NCI-H524 treated with DMSO at 0.1 percent for 48 hours (cell line): ENCODE measurements around the gene RNF144B.
"Not testable (repeated sequence)": the region's sequence is repeated elsewhere in the genome, so short reads cannot be mapped to it uniquely, and the experiment has no call there.

ENCODE experiments used
- DNase-seq: peaks from one replicate; lab custom pipeline; 2025; lab: John Stamatoyannopoulos, UW

Gene RNF144B

GRCh38 chr6:18371656-18372055 lies 15.5 kb upstream of the RNF144B start:
- no peak for DNase-seq

GRCh38 chr6:18380158-18380836 lies 6.9 kb upstream of the RNF144B start:
- no peak for DNase-seq

- DNase-seq, result no peak
Measured at GRCh38 chr6:18380851-18381250, 6.3 kb upstream of the RNF144B start.

- no peak for DNase-seq
Measured at GRCh38 chr6:18383441-18383840, 3.7 kb upstream of the RNF144B start.

- no peak for DNase-seq
Measured at GRCh38 chr6:18384621-18385020, 2.5 kb upstream of the RNF144B start.

- no peak for DNase-seq
Measured at GRCh38 chr6:18386298-18386976, 713 bp upstream of the RNF144B start.

- no peak for DNase-seq
Measured at GRCh38 chr6:18388271-18388670, 1.1 kb downstream of the RNF144B start.

- DNase-seq, result no peak
Measured at GRCh38 chr6:18388942-18389341, 1.8 kb downstream of the RNF144B start.

- DNase-seq, result no peak
Measured at GRCh38 chr6:18389479-18389878, 2.3 kb downstream of the RNF144B start.

- DNase-seq, result no peak
Measured at GRCh38 chr6:18390476-18390875, 3.3 kb downstream of the RNF144B start.

GRCh38 chr6:18391023-18391422 lies 3.9 kb downstream of the RNF144B start:
- no peak for DNase-seq

- no peak for DNase-seq
Measured at GRCh38 chr6:18392346-18392877, 5.3 kb downstream of the RNF144B start.

- DNase-seq, result no peak
Measured at GRCh38 chr6:18393698-18394097, 6.5 kb downstream of the RNF144B start.

GRCh38 chr6:18395177-18395855 lies 8.2 kb downstream of the RNF144B start:
- no peak for DNase-seq

- DNase-seq, result no peak
Measured at GRCh38 chr6:18395856-18396197, 8.7 kb downstream of the RNF144B start.

- DNase-seq, result no peak
Measured at GRCh38 chr6:18397701-18398100, 10.6 kb downstream of the RNF144B start.

GRCh38 chr6:18398225-18398624 lies 11.1 kb downstream of the RNF144B start:
- DNase-seq, result not testable (repeated sequence)

- no peak for DNase-seq
Measured at GRCh38 chr6:18400831-18401446, 13.8 kb downstream of the RNF144B start.

- not testable (repeated sequence) for DNase-seq
Measured at GRCh38 chr6:18404965-18405364, 17.8 kb downstream of the RNF144B start.

- DNase-seq, result no peak
Measured at GRCh38 chr6:18405477-18406293, 18.5 kb downstream of the RNF144B start.

- no peak for DNase-seq
Measured at GRCh38 chr6:18406955-18407749, 20.0 kb downstream of the RNF144B start.
